GM13976 (cell line): ENCODE measurements around the gene OR8B2.
"Not testable (repeated sequence)": the region's sequence is repeated elsewhere in the genome, so short reads cannot be mapped to it uniquely, and the experiment has no call there.

Experiments used
- DNase-seq: peaks from one replicate; pipeline ENCODE4 v3.0.0; 2012; ENCODE audit warnings: low spot score
- in situ Hi-C: fragments of 300-500 bp; cut with MboI; formaldehyde crosslinking; loops from one replicate; pipeline ENCODE4 v1.12.0; 2022; ENCODE audit warnings: low sequenced_read_pairs, mixed read lengths, inconsistent platforms; ENCODE audit not compliant: unreplicated experiment
- TF ChIP-seq, protein P1 (sequence below): IDR thresholded peaks from 2 replicates; pipeline ENCODE4 v1.5.1; 2012; ENCODE audit warnings: borderline replicate concordance, mild to moderate bottlenecking; ENCODE audit not compliant: insufficient read depth; ENCODE audit errors: extremely low read depth, missing control alignments, control extremely low read depth

Gene OR8B2

GRCh38 chr11:124405581-124405980 is 21.3 kb upstream of the OR8B2 start:
- DNase-seq: no peak
- in situ Hi-C loops: loop anchor here (25.0 kb wide), 1 partner anchor 182 kb away; no protein-coding TSS in a partner anchor
- TF ChIP-seq, protein P1, sequence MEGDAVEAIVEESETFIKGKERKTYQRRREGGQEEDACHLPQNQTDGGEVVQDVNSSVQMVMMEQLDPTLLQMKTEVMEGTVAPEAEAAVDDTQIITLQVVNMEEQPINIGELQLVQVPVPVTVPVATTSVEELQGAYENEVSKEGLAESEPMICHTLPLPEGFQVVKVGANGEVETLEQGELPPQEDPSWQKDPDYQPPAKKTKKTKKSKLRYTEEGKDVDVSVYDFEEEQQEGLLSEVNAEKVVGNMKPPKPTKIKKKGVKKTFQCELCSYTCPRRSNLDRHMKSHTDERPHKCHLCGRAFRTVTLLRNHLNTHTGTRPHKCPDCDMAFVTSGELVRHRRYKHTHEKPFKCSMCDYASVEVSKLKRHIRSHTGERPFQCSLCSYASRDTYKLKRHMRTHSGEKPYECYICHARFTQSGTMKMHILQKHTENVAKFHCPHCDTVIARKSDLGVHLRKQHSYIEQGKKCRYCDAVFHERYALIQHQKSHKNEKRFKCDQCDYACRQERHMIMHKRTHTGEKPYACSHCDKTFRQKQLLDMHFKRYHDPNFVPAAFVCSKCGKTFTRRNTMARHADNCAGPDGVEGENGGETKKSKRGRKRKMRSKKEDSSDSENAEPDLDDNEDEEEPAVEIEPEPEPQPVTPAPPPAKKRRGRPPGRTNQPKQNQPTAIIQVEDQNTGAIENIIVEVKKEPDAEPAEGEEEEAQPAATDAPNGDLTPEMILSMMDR: no peak

DNA sequence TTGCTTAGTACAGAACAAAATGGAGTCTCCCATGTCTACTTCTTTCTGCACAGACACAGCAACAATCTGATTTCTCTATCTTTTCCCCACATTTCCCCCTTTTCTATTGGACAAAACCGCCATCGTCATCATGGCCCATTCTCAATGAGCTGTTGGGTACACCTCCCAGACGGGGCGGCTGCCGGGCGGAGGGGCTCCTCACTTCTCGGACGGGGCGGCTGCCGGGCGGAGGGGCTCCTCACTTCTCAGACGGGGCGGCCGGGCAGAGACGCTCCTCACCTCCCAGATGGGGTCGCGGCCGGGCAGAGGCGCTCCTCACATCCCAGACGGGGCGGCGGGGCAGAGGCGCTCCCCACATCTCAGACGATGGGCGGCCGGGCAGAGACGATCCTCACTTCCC is 18.9 kb upstream of the OR8B2 start:
- in situ Hi-C loops: loop anchor here (25.0 kb wide), 1 partner anchor 184 kb away; no protein-coding TSS in a partner anchor
- not testable (repeated sequence) for DNase-seq

GRCh38 chr11:124402326-124402922 is 18.1 kb upstream of the OR8B2 start:
- peak; percentile 67 for DNase-seq
- in situ Hi-C loops: loop anchor here (25.0 kb wide), 1 partner anchor 185 kb away; no protein-coding TSS in a partner anchor
- TF ChIP-seq, protein P1: peak; percentile 79

- TF ChIP-seq, protein P1: no peak
- in situ Hi-C loops: no loop called here
- no peak for DNase-seq
These were observed 14.6 kb upstream of the OR8B2 start, which contains the start of gene OR8B3 for GRCh38 chr11:124398924-124399323. Gene OR8B3 (minus strand): TSS chr11:124399024. CDS start chr11:124397351, 1,673 bp downstream.

DNA sequence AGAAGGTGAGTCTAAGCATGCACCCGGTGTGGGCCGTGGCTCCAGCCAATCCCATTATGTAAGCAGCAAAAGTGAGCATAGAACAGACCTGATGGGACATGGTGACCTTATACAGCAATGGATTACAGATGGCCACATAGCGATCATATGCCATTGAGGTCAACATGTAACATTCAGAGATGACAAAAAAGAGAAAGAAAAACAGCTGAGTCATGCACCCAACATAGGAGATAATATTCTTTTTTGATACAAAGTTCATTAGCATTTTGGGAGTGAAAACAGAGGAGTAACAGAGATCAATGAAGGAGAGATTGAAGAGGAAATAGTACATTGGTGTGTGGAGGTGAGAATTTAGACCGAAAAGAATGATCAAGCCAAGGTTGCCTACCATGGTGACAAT is 12.5 kb upstream of the OR8B2 start:
- DNase-seq, in situ Hi-C loops: not testable (repeated sequence)

DNA sequence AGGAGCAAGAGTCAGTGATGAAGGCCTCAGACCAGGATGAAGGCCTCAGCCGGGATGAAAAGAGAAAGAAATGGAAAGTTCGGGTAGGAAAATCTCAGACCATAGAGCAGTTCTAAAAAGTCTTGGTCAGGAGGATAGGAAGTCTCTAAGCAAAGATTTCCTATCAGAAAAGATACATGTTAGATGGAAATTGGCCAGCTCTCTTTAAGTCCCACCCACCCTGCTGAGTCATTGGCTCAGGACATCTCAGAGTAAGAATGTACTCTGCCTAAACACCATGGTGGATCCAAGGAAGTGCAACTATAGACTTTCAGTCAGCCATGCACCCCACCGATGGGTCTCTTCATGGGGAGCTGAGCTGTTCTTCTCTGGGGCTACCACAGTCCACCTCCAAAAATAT is 10.1 kb upstream of the OR8B2 start:
- TF ChIP-seq, protein P1: no peak
- in situ Hi-C loops: no loop called here
- no peak for DNase-seq

GRCh38 chr11:124382857-124383256 is 1.4 kb downstream of the OR8B2 start:
- DNase-seq, in situ Hi-C loops: not testable (repeated sequence)

DNA sequence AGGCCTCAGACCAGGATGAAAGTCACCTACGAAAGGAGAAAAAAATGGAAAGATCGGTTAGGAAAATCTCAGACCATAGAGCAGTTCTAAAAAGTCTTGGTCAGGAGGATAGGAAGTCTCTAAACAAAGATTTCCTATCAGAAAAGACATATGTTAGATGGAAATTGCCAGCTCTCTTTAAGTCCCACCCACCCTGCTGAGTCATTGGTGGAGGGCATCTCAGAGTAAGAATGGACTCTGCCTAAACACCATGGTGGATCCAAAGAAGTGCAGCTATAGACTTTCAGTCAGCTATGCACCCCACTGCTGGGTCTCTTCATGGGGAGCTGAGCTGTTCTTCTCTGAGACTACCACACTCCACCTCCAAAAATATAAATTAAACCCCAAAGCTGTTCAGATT is 3.7 kb downstream of the OR8B2 start:
- TF ChIP-seq, protein P1: no peak
- in situ Hi-C loops: no loop called here
- no peak for DNase-seq
